Spleen (tissue), 7 donors: Measurements from ENCODE around the gene DNHD1.

Experiments
- CTCF ChIP-seq, 11 experiments: fragments of 200-600 bp in 7 of 11; fragments of 450-650 bp in 4 of 11; sonication (generic) in 4 of 11; IDR thresholded peaks in 8 of 11; conservative IDR thresholded peaks in 3 of 11; 1 replicate in 7 of 11; 2 replicates in 4 of 11; pipeline versions ENCODE4 v1.4.0 to v1.8.0; 2016 to 2021; ENCODE audit warnings: antibody characterized with exemption in 11 of 11, inconsistent platforms in 4 of 11, mild to moderate bottlenecking in 1 of 11
- POLR2A ChIP-seq, 3 donors: fragments of 450-650 bp; IDR thresholded peaks; one replicate each; pipeline ENCODE4 v1.5.1; 2017; ENCODE audit warnings: antibody characterized with exemption in 3 of 3, mild to moderate bottlenecking in 1 of 3
- donor health status: DM: no; HTN: no; CAD: no; lungs with moderate emphysema.
- donor health status: DM: no; HTN: no; CAD: no.
- donor health status: DM: no; HTN: no; CAD: no.

GRCh38 chr11:6604790-6605189 is 107.7 kb downstream of the DNHD1 start:
- TF ChIP-seq POLR2A (IDR thresholded peaks at IDR 0.05), result no peak
- no peak for TF ChIP-seq CTCF (IDR thresholded peaks at IDR 0.05 in 8 of 11, conservative IDR thresholded peaks at IDR 0.05 in 3 of 11)
